ENCODE data around the gene CCDC88A. TPM values are rescaled to one million over a fixed set of nuclear protein-coding genes. Genes with fewer than 3 reads are reported as not detected.
"Not testable (repeated sequence)": the region's sequence is repeated elsewhere in the genome, so short reads cannot be mapped to it uniquely, and the experiment has no call there.

The CCDC88A gene
- total RNA-seq, 1 experiment from 2014 or later: 19.8 TPM

GRCh38 chr2:55384786-55385185 is 34.9 kb downstream of the CCDC88A start:
- no peak for DNase-seq (ENCODE audit: low spot score)

GRCh38 chr2:55371376-55371775 is 48.3 kb downstream of the CCDC88A start:
- no peak for DNase-seq (ENCODE audit: low spot score)

GRCh38 chr2:55370208-55370607 is 49.4 kb downstream of the CCDC88A start:
- no peak for DNase-seq (ENCODE audit: low spot score)

GRCh38 chr2:55365303-55365702 is 54.4 kb downstream of the CCDC88A start:
- no peak for DNase-seq (ENCODE audit: low spot score)

- DNase-seq (ENCODE audit: low spot score): peak; percentile 81
These were observed 55.2 kb downstream of the CCDC88A start for GRCh38 chr2:55364189-55365055.

- no peak for DNase-seq (ENCODE audit: low spot score)
These were observed 56.0 kb downstream of the CCDC88A start for GRCh38 chr2:55363636-55364035.

- no peak for DNase-seq (ENCODE audit: low spot score)
These were observed 58.0 kb downstream of the CCDC88A start for GRCh38 chr2:55361465-55362189.

GRCh38 chr2:55358451-55358850 is 61.2 kb downstream of the CCDC88A start:
- no peak for DNase-seq (ENCODE audit: low spot score)

GRCh38 chr2:55357927-55358326 is 61.7 kb downstream of the CCDC88A start:
- no peak for DNase-seq (ENCODE audit: low spot score)

- DNase-seq (ENCODE audit: low spot score): no peak
These were observed 62.5 kb downstream of the CCDC88A start for GRCh38 chr2:55357164-55357563.

GRCh38 chr2:55356136-55356535 is 63.5 kb downstream of the CCDC88A start:
- DNase-seq (ENCODE audit: low spot score): not testable (repeated sequence)

- DNase-seq (ENCODE audit: low spot score): no peak
These were observed 64.2 kb downstream of the CCDC88A start for GRCh38 chr2:55355451-55355850.

GRCh38 chr2:55351672-55352071 is 68.0 kb downstream of the CCDC88A start:
- DNase-seq (ENCODE audit: low spot score): no peak

GRCh38 chr2:55345064-55345463 is 74.6 kb downstream of the CCDC88A start:
- no peak for DNase-seq (ENCODE audit: low spot score)

GRCh38 chr2:55338268-55338667 is 81.4 kb downstream of the CCDC88A start:
- DNase-seq (ENCODE audit: low spot score): no peak

GRCh38 chr2:55334728-55335127 is 84.9 kb downstream of the CCDC88A start:
- DNase-seq (ENCODE audit: low spot score): no peak

- no peak for DNase-seq (ENCODE audit: low spot score)
These were observed 88.9 kb downstream of the CCDC88A start for GRCh38 chr2:55330541-55331297.

GRCh38 chr2:55327470-55328230 is 92.0 kb downstream of the CCDC88A start:
- no peak for DNase-seq (ENCODE audit: low spot score)

GRCh38 chr2:55314985-55315384 is 104.7 kb downstream of the CCDC88A start:
- DNase-seq (ENCODE audit: low spot score): no peak

GRCh38 chr2:55311444-55311870 is 108.2 kb downstream of the CCDC88A start:
- no peak for DNase-seq (ENCODE audit: low spot score)

GRCh38 chr2:55309446-55309845 is 110.2 kb downstream of the CCDC88A start:
- DNase-seq (ENCODE audit: low spot score): peak; percentile 16
